ENCODE data around the gene CCDC7. TPM values are rescaled to one million over a fixed set of nuclear protein-coding genes. Genes with fewer than 3 reads are reported as not detected.
"Not testable (repeated sequence)": the region's sequence is repeated elsewhere in the genome, so short reads cannot be mapped to it uniquely, and the experiment has no call there.

CCDC7 gene
- total RNA-seq, 1 experiment from 2014 or later, result 1.9 TPM

DNA sequence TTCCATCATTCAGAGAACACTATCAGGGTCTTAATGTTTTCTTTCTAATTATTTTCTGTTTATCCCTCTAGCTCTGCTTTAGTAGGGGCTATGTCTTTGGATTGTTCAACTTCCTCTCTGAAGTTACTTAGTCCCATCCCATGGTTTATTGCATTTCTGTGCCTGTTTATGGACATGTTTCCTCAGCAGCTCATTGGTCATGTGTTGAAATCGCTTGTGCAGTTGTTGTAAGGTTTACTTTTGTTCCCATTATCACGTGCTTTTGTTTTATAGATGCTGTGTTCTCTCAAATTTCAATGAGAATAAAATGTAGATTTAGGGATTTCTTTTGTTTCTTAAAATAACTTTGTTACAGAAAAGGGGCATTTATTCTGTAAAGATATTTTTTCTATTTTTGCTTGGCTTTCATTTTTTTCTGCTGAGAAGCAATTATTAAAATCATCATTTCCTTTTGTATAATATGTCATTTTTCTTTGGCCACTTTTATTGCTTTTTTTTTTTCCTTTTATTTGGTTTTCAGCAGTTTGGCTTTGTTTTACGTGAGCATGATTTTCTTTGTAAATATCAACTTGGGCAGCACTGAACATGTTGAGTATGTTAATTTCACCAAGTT, 110.9 kb downstream of the CCDC7 start:
- ChIA-PET POLR2A (no interaction called here), CTCF (no interaction called here)
- ATAC-seq, result no peak
- no peak overlapping the region for H3K27ac Mint-ChIP-seq
- no peaks in the 10 kb centered on the region for H3K4me1 Mint-ChIP-seq
- H3K27me3 Mint-ChIP-seq (ENCODE audit: low read depth), result no peaks in the 10 kb centered on the region
- H3K36me3 Mint-ChIP-seq, result peaks cover 25% of the 10 kb centered on the region
- DNase-seq (ENCODE audit: low spot score), result no peak
- no peak for TF ChIP-seq ZBTB21 (CRISPR knock-in tag; IDR thresholded peaks at IDR 0.05; ENCODE audit: borderline replicate concordance)
- TF ChIP-seq, protein P1, sequence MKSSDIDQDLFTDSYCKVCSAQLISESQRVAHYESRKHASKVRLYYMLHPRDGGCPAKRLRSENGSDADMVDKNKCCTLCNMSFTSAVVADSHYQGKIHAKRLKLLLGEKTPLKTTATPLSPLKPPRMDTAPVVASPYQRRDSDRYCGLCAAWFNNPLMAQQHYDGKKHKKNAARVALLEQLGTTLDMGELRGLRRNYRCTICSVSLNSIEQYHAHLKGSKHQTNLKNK (CRISPR knock-in tag; IDR thresholded peaks at IDR 0.05), result no peak
- TF ChIP-seq NFYB (CRISPR knock-in tag; conservative IDR thresholded peaks at IDR 0.05; ENCODE audit: low read depth), result no peak
- no peak for TF ChIP-seq NFE2L1 (CRISPR knock-in tag; IDR thresholded peaks at IDR 0.05)
- TF ChIP-seq, protein P2, sequence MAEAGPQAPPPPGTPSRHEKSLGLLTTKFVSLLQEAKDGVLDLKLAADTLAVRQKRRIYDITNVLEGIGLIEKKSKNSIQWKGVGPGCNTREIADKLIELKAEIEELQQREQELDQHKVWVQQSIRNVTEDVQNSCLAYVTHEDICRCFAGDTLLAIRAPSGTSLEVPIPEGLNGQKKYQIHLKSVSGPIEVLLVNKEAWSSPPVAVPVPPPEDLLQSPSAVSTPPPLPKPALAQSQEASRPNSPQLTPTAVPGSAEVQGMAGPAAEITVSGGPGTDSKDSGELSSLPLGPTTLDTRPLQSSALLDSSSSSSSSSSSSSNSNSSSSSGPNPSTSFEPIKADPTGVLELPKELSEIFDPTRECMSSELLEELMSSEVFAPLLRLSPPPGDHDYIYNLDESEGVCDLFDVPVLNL (CRISPR knock-in tag; IDR thresholded peaks at IDR 0.05; ENCODE audit: borderline replicate concordance, low read depth), result no peak
- TF ChIP-seq TCF7 (CRISPR knock-in tag; IDR thresholded peaks at IDR 0.05; ENCODE audit: low read depth), result no peak
- no peak for TF ChIP-seq IRF2 (CRISPR knock-in tag; IDR thresholded peaks at IDR 0.05; ENCODE audit: borderline replicate concordance, low read depth)
- TF ChIP-seq GRHL2 (CRISPR knock-in tag; IDR thresholded peaks at IDR 0.05; ENCODE audit: insufficient replicate concordance, severe bottlenecking), result no peak
- TF ChIP-seq, protein P3, sequence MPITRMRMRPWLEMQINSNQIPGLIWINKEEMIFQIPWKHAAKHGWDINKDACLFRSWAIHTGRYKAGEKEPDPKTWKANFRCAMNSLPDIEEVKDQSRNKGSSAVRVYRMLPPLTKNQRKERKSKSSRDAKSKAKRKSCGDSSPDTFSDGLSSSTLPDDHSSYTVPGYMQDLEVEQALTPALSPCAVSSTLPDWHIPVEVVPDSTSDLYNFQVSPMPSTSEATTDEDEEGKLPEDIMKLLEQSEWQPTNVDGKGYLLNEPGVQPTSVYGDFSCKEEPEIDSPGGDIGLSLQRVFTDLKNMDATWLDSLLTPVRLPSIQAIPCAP (CRISPR knock-in tag; IDR thresholded peaks at IDR 0.05), result no peak
- TF ChIP-seq TEAD1 (CRISPR knock-in tag; IDR thresholded peaks at IDR 0.05), result no peak
- TF ChIP-seq ETV6 (CRISPR knock-in tag; IDR thresholded peaks at IDR 0.05), result no peak
- no peak for TF ChIP-seq GABPB1 (CRISPR knock-in tag; IDR thresholded peaks at IDR 0.05)
- TF ChIP-seq CREM (CRISPR knock-in tag; IDR thresholded peaks at IDR 0.05), result no peak
- no peak overlapping the region for H3K4me3 Mint-ChIP-seq
- peaks cover 53% of the 10 kb centered on the region for H3K9me3 Mint-ChIP-seq

DNA sequence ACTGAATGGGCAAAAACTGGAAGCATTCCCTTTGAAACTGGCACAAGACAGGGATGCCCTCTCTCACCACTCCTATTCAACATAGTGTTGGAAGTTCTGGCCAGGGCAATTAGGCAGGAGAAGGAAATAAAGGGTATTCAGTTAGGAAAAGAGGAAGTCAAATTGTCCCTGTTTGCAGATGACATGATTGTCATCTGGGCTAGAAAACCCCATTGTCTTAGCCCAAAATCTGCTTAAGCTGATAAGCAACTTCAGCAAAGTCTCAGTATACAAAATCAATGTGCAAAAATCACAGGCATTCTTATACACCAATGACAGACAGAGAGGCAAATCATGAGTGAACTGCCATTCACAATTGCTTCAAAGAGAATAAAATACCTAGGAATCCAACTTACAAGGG, 116.8 kb downstream of the CCDC7 start:
- Mint-ChIP-seq H3K36me3 (peaks cover 23% of the 10 kb centered on the region), H3K9me3 (peaks cover 32% of the 10 kb centered on the region)
- DNase-seq (ENCODE audit: low spot score); H3K27me3 Mint-ChIP-seq (ENCODE audit: low read depth); H3K27ac Mint-ChIP-seq; CTCF ChIA-PET; H3K4me3 Mint-ChIP-seq; H3K4me1 Mint-ChIP-seq; POLR2A ChIA-PET; ATAC-seq: not testable (repeated sequence)

DNA sequence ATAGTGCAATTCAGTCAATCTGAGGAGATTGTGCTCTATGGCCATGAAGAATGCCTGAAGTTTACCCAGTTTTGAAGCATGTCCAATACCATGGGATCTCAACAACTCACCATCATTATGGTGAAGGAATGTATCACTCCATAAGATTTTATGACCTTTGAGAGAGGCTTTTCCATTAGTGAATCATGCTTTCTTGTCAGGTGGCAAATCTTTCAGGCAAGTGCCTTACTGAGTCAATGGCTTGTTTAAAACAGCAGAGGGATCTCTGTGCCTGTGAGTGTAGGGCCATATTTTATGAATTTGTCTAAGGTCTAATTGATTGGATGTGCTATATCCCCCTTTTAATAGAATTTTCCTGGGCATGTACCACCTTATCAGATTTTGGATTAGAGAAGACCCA, 131.5 kb downstream of the CCDC7 start:
- Mint-ChIP-seq H3K36me3 (no peaks in the 10 kb centered on the region), H3K27me3 (ENCODE audit: low read depth) (no peaks in the 10 kb centered on the region; the same call in 1 of the 2 replicates), H3K4me1 (no peaks in the 10 kb centered on the region), H3K27ac (no peak overlapping the region), H3K4me3 (no peak overlapping the region), H3K9me3 (no peaks in the 10 kb centered on the region)
- ChIA-PET CTCF (no interaction called here), POLR2A (no interaction called here)
- ATAC-seq (no peak), DNase-seq (ENCODE audit: low spot score) (no peak)
- TF ChIP-seq IRF2 (CRISPR knock-in tag; IDR thresholded peaks at IDR 0.05; ENCODE audit: borderline replicate concordance, low read depth) (no peak), GRHL2 (CRISPR knock-in tag; IDR thresholded peaks at IDR 0.05; ENCODE audit: insufficient replicate concordance, severe bottlenecking) (no peak), ZNF263 (CRISPR knock-in tag; IDR thresholded peaks at IDR 0.05; ENCODE audit: low read depth) (no peak), MYBL2 (CRISPR knock-in tag; IDR thresholded peaks at IDR 0.05) (no peak), ELF4 (CRISPR knock-in tag; IDR thresholded peaks at IDR 0.05; ENCODE audit: low read depth) (no peak)
- TF ChIP-seq, protein P4, sequence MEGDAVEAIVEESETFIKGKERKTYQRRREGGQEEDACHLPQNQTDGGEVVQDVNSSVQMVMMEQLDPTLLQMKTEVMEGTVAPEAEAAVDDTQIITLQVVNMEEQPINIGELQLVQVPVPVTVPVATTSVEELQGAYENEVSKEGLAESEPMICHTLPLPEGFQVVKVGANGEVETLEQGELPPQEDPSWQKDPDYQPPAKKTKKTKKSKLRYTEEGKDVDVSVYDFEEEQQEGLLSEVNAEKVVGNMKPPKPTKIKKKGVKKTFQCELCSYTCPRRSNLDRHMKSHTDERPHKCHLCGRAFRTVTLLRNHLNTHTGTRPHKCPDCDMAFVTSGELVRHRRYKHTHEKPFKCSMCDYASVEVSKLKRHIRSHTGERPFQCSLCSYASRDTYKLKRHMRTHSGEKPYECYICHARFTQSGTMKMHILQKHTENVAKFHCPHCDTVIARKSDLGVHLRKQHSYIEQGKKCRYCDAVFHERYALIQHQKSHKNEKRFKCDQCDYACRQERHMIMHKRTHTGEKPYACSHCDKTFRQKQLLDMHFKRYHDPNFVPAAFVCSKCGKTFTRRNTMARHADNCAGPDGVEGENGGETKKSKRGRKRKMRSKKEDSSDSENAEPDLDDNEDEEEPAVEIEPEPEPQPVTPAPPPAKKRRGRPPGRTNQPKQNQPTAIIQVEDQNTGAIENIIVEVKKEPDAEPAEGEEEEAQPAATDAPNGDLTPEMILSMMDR (IDR thresholded peaks at IDR 0.05), result no peak
- TF ChIP-seq, protein P5, sequence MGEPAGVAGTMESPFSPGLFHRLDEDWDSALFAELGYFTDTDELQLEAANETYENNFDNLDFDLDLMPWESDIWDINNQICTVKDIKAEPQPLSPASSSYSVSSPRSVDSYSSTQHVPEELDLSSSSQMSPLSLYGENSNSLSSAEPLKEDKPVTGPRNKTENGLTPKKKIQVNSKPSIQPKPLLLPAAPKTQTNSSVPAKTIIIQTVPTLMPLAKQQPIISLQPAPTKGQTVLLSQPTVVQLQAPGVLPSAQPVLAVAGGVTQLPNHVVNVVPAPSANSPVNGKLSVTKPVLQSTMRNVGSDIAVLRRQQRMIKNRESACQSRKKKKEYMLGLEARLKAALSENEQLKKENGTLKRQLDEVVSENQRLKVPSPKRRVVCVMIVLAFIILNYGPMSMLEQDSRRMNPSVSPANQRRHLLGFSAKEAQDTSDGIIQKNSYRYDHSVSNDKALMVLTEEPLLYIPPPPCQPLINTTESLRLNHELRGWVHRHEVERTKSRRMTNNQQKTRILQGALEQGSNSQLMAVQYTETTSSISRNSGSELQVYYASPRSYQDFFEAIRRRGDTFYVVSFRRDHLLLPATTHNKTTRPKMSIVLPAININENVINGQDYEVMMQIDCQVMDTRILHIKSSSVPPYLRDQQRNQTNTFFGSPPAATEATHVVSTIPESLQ (CRISPR knock-in tag; IDR thresholded peaks at IDR 0.05), result no peak
- TF ChIP-seq, protein P6, sequence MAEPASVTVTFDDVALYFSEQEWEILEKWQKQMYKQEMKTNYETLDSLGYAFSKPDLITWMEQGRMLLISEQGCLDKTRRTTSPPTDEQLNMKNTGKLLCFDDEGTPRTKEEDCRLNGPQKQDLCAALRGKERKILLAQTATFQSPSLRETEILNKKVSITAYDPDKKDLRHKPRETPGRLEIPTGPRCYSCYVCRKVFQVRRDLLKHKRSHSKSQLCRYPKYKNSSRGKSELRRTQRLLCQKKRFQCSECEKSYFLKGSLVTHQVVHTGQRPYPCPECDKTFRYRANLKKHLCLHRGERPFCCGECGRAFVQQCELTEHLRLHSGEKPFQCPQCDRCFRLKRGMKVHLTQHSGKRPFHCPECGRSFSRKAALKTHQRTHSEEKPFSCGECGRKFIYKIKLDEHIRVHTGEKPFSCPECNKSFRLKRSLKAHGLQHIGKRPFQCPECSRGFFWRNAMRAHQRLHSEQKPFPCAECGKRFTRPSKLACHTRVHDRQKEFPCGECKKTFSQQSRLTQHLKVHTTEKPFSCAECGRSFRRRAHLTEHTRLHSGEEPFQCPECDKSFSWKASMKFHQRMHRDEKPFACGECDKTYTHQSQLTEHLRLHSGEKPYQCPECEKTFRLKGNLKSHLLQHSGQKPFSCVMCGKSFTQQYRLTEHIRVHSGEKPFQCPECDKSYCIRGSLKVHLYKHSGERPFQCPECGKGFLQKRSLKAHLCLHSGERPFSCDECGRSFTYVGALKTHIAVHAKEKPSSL (CRISPR knock-in tag; conservative IDR thresholded peaks at IDR 0.05), result no peak
- TF ChIP-seq, protein P7, sequence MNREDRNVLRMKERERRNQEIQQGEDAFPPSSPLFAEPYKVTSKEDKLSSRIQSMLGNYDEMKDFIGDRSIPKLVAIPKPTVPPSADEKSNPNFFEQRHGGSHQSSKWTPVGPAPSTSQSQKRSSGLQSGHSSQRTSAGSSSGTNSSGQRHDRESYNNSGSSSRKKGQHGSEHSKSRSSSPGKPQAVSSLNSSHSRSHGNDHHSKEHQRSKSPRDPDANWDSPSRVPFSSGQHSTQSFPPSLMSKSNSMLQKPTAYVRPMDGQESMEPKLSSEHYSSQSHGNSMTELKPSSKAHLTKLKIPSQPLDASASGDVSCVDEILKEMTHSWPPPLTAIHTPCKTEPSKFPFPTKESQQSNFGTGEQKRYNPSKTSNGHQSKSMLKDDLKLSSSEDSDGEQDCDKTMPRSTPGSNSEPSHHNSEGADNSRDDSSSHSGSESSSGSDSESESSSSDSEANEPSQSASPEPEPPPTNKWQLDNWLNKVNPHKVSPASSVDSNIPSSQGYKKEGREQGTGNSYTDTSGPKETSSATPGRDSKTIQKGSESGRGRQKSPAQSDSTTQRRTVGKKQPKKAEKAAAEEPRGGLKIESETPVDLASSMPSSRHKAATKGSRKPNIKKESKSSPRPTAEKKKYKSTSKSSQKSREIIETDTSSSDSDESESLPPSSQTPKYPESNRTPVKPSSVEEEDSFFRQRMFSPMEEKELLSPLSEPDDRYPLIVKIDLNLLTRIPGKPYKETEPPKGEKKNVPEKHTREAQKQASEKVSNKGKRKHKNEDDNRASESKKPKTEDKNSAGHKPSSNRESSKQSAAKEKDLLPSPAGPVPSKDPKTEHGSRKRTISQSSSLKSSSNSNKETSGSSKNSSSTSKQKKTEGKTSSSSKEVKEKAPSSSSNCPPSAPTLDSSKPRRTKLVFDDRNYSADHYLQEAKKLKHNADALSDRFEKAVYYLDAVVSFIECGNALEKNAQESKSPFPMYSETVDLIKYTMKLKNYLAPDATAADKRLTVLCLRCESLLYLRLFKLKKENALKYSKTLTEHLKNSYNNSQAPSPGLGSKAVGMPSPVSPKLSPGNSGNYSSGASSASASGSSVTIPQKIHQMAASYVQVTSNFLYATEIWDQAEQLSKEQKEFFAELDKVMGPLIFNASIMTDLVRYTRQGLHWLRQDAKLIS (CRISPR knock-in tag; IDR thresholded peaks at IDR 0.05; ENCODE audit: borderline replicate concordance), result no peak
